HEK293T (cell line): Measurements from ENCODE around the gene PRPF8.

Experiments used
- FOXK2 ChIP-seq: fragments of 450-650 bp; IDR thresholded peaks from 2 replicates; pipeline ENCODE4 v1.6.1; 2016; ENCODE audit warnings: mild to moderate bottlenecking
- FOXM1 ChIP-seq: fragments of 450-650 bp; IDR thresholded peaks from 2 replicates; pipeline ENCODE4 v1.6.1; 2017; ENCODE audit warnings: mild to moderate bottlenecking, borderline replicate concordance
- NFRKB ChIP-seq: fragments of 450-650 bp; IDR thresholded peaks from 2 replicates; pipeline ENCODE4 v1.6.1; 2016; ENCODE audit warnings: mild to moderate bottlenecking, moderate library complexity
- SP1 ChIP-seq: fragments of 450-650 bp; IDR thresholded peaks from 2 replicates; pipeline ENCODE4 v1.6.1; 2017
- SUZ12 ChIP-seq: fragments of 450-650 bp; IDR thresholded peaks from 2 replicates; pipeline ENCODE4 v1.6.1; 2016; ENCODE audit warnings: mild to moderate bottlenecking
- TF ChIP-seq, protein P1 (sequence below): fragments of 450-650 bp; IDR thresholded peaks from 2 replicates; pipeline ENCODE4 v1.6.1; 2016

DNA sequence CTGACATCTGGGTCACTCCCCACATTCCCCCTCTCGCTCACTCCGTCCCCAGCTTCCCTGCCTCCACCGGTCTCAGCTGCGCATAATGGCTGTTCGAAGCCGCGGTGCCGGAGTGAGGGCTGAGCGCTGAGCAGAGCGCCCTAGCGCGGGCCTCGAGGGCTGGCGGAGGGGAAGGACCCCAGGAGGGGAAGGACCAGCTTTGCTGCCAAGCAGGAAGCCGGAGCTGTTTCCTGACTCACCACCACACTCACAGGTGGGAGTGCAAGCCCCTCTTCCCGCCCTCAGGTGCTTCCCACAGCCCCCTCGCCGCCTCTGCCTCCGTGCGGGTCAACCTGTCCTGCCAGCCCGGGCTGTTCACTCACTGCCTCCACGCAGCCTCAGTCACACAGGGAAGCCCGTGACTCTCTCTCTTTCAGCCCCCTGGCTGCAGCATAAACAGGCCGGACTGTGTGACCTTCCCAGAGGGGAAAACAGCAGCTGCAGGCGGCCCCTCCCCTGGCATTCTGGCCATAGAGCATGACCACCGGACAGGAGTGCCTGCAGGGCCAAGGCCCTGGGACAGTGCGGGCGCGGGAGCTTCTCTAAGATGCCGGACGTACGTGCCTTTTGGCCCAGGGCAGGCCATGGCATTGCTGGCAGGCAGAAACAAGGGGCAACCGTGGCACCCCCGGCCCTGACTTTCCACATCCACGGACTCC, 79.7 kb downstream of the PRPF8 start:
- TF ChIP-seq FOXM1, result no peak
- no peak for TF ChIP-seq SP1
- TF ChIP-seq NFRKB, result no peak
- no peak for TF ChIP-seq SUZ12
- TF ChIP-seq, protein P1, sequence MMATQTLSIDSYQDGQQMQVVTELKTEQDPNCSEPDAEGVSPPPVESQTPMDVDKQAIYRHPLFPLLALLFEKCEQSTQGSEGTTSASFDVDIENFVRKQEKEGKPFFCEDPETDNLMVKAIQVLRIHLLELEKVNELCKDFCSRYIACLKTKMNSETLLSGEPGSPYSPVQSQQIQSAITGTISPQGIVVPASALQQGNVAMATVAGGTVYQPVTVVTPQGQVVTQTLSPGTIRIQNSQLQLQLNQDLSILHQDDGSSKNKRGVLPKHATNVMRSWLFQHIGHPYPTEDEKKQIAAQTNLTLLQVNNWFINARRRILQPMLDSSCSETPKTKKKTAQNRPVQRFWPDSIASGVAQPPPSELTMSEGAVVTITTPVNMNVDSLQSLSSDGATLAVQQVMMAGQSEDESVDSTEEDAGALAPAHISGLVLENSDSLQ, result no peak
- TF ChIP-seq FOXK2, result no peak
